ENCODE data around the gene ZNF541. TPM values are rescaled to one million over a fixed set of nuclear protein-coding genes. Genes with fewer than 3 reads are reported as not detected.
"Not testable (repeated sequence)": the region's sequence is repeated elsewhere in the genome, so short reads cannot be mapped to it uniquely, and the experiment has no call there.

The ZNF541 gene
- total RNA-seq, 1 donor, result 0.27 TPM

DNA sequence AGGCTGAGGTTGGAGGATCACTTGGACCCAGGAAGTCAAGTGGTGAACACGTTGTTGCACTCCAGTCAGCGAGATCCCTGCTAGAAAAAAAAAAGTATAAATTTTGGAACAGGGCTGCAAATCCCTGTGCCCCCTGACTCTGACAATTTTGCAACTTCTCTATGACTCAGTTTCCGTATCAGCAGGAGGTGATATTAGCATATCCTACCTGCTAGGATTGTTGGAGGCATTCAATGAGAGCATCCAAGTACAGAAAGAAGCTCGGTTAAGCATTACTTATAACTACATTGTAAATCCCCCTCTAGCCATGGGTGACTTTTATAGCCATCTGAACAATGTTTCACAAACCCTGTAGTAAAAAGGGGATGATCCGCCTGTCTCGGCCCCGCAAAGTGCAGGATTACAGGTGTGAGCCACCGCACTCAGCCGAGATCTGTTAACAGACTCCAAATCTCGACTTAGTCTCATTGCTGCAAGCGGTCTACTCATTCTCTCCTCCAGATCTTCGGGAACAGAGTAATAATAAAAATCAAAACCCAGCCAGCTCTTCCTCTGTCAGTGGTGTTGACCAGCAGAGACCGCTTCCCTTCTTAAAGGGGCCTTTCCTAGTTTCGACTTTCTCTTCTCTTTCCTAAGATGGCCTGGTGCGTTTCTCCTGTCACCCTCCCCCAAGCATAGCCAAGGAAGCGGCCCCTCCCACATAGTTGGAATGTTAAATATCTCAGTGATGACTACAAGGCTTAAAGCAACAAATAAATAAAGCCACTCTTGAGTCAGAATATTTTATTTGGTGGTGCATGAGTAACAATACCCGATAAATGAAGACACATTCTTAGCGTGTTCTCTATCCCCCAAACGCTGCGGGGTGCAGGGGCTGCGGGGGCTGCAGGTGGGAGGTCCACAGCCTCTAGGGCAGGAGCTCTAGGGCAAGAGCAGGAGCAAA lies 25.7 kb upstream of the ZNF541 start:
- DNase-seq (ENCODE audit: low read depth), result peak; percentile 95
- H3K4me3 ChIP-seq (ENCODE audit: low read depth, low read length), result peak overlapping the region; percentile 63
- TF ChIP-seq, protein P1, sequence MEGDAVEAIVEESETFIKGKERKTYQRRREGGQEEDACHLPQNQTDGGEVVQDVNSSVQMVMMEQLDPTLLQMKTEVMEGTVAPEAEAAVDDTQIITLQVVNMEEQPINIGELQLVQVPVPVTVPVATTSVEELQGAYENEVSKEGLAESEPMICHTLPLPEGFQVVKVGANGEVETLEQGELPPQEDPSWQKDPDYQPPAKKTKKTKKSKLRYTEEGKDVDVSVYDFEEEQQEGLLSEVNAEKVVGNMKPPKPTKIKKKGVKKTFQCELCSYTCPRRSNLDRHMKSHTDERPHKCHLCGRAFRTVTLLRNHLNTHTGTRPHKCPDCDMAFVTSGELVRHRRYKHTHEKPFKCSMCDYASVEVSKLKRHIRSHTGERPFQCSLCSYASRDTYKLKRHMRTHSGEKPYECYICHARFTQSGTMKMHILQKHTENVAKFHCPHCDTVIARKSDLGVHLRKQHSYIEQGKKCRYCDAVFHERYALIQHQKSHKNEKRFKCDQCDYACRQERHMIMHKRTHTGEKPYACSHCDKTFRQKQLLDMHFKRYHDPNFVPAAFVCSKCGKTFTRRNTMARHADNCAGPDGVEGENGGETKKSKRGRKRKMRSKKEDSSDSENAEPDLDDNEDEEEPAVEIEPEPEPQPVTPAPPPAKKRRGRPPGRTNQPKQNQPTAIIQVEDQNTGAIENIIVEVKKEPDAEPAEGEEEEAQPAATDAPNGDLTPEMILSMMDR (IDR thresholded peaks at IDR 0.05; ENCODE audit: insufficient read depth, low read length), result no peak

GRCh38 chr19:47595944-47596343 lies 23.0 kb upstream of the ZNF541 start:
- DNase-seq (ENCODE audit: low read depth), result no peak

GRCh38 chr19:47593860-47594259 lies 20.9 kb upstream of the ZNF541 start:
- no peak overlapping the region for H3K4me3 ChIP-seq (ENCODE audit: low read depth, low read length)
- TF ChIP-seq, protein P1 (IDR thresholded peaks at IDR 0.05; ENCODE audit: insufficient read depth, low read length), result no peak
- DNase-seq (ENCODE audit: low read depth), result no peak

More at GRCh38 chr19:47595944-47596343, 23.0 kb upstream of the ZNF541 start:
- H3K4me3 ChIP-seq (ENCODE audit: low read depth, low read length), result no peak overlapping the region
- TF ChIP-seq, protein P1 (IDR thresholded peaks at IDR 0.05; ENCODE audit: insufficient read depth, low read length), result no peak

DNA sequence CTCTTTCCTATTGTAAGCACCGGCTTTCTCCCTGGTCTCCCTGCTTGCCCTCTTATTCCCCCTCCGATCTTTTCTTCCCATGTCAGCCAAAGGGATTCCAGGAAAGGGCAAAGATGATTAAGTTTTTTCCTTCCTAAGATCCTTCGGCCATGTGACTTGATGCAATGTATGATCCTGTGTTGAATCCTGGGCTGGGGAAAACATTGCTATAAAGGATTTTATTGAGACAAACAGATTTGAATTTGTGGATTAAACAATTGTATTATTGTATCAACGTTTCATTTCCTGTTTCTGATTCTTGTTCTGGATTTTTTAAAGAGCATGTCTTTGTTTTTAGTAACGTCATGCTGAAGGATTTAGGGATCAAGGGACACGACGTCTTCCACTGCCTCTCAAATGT lies 16.9 kb upstream of the ZNF541 start:
- H3K4me3 ChIP-seq (ENCODE audit: low read depth, low read length), result no peak overlapping the region
- TF ChIP-seq, protein P1 (IDR thresholded peaks at IDR 0.05; ENCODE audit: insufficient read depth, low read length), result no peak
- no peak for DNase-seq (ENCODE audit: low read depth)

DNA sequence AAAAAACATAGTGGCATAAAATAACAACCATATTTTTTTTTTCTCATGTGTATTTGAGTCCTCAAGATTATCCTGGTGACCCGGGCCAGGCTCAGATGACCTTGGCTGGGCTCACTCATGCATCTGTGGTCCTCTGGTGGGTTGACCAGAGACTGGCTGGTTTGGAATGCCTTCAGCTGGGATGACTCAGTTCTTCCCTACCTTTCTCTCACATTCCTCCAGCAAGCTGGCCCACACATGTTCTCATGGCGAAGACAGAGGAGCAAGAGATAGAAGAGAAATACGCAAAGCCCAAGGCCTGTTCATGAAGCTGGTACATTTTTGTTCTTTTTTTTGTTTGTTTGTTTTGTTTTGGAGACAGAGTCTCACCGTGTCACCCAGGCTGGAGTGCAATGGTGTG lies 14.3 kb upstream of the ZNF541 start:
- DNase-seq (ENCODE audit: low read depth), result no peak
- H3K4me3 ChIP-seq (ENCODE audit: low read depth, low read length), result no peak overlapping the region

DNA sequence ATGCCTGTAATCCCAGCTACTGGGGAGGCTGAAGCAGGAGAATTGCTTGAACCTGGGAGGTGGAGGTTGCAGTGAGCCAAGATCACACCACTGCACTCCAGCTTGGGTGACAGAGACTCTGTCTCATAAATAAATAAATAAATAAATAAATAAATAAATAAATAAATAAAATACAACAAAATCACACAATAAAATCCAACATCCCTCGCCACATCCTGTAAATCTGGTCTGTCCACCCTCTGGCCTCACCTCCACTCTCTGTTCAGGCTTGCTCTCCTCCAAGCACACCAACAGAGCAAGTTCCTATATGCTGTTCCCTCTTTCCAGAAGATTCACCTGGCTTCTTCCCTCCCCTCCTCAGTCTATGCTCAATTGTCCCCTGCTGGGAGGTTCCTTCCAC lies 10.2 kb upstream of the ZNF541 start:
- not testable (repeated sequence) for H3K4me3 ChIP-seq (ENCODE audit: low read depth, low read length); DNase-seq (ENCODE audit: low read depth)

More for the DNA sequence above, 14.3 kb upstream of the ZNF541 start:
- TF ChIP-seq, protein P1 (IDR thresholded peaks at IDR 0.05; ENCODE audit: insufficient read depth, low read length), result no peak

GRCh38 chr19:47582320-47582909 lies 9.5 kb upstream of the ZNF541 start:
- no peak overlapping the region for H3K4me3 ChIP-seq (ENCODE audit: low read depth, low read length)
- DNase-seq (ENCODE audit: low read depth), result peak; percentile 98
- TF ChIP-seq, protein P1 (IDR thresholded peaks at IDR 0.05; ENCODE audit: insufficient read depth, low read length), result no peak
